Measurements from ENCODE around the gene HPS6.

Gene HPS6

DNA sequence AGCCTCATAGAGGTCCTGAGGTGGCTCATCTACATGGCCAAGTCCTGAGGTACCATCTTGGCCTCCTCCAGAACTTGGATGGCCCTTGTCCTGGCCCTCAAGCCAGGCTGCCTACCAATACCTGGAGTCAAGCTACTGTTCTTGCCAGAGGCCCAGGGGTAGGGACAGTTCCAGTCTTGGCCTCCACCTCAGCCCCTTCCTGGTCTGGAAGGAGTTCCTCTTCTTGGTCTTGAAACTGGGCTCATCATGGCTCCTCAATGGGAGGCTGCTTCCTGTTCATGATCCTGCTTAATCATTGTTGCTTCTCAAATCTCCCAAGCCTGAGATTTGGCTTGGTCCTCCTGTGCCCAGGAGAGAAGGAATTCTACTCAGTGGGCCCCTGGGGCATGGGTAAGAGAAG is 3.9 kb downstream of the HPS6 start:
- no peak for DNase-seq

DNA sequence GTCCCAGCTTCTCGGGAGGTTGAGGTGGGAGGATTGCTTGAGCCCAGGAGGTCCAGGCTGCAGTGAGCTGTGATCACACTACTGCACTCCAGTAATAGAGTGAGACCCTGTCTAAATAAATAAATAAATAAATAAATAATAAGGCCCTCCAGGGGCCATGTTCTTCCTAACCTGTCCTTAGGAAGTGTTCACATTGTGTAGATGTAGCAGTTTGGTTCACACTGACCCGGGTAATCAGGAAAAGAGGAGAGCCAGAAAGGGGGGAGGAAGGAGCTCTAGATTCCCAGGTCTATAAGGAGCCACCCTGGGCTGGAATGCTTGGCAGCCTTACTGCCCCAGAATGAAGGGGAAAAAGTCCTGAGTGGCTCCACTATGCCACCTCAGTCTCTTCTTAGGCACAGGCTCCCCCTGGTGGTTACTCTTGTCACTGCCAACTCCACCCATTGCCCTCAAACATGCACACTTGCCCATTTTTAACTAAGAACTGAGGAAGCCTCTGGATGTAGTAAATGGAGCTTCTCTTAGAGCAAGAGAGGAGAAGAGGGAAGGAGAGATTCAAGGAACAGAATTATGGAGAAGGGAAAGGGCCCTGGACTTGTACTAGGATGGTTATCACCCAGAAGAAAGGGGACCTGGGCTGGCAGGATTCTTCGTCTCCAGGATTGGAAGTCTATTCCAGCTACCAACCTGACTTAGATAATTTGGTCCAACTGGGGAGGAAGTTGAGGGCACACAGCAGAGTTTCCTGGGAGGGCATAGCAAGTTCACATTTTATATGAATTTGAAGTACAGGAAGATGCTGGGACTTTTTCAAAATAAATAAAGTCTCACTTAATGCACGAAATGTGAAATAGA is 7.8 kb downstream of the HPS6 start:
- peak; percentile 90 for DNase-seq

DNA sequence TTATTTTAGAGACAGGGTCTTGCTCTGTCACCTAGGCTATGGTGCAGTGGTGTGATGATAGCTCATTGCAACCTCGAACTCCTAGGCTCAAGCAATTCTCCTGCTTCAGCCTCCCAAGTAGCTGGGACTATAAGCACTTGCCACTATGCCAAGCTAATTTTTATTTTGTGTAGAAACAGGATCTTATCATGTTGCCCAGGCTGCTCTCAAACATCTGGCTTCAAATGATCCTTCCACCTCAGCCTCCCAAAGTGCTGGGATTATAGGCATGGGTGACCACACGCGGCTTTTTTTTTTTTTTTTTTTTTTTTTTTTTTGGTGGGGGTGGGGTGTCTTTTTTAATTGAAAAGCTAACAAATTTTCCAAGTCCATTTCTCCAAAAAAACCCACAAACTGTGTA is 18.4 kb downstream of the HPS6 start:
- no peak for DNase-seq

DNA sequence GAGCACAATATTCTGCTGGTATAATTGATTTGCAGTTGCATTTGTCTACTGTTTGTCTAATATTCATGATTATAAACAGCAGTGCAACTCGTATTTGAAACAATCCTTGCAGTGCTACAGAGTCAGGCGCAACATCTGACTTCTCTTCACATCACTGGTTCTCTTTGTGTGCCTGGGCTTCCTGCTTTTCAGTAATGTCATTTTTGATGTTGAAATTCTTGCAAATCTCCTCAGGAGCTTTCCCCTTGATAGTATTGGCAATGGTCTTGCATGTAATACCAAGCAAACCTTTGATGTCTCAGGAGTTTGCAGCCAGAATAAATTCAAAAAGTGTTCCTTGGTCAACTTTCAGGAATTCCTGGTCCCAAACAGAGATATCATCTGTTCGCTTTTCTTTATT is 20.2 kb downstream of the HPS6 start:
- DNase-seq, result no peak

DNA sequence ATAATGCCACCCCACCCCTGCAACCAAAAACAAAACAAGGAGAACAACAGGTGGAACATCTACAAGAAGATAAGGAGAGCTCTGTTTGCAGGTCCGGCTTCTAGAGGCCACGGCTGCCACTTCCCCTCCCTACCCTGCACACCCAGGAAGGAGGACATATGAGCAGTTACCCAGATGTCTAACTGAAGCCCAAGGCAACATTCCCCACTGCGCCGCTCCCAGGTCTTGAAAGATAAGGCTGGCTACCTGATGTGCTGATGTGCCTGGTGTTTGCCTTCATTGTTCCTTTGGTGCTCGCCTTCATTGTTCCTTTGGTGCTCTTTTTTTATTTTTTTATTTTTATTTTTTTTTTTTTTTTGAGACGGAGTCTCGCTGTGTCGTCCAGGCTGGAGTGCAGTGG is 21.0 kb downstream of the HPS6 start:
- no peak for DNase-seq

DNA sequence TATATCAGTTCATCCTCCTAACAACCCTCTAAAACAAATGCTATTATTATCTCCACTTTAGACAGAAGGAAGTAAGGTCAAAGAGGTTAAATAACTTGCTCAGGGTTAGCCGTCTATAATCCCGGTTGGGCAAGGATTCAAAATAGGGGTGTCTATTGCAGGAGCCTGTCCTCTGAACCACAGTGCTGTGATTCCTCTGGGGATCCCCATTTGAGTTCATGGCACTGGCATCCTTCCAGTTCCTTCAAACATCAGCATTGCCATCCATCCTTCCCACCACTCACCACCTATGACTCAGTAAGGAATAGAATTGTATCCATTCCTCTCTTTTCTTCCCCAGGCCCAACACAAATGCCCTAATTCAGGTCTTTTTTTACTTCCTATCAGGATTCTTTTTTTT is 25.6 kb downstream of the HPS6 start:
- DNase-seq, result no peak

DNA sequence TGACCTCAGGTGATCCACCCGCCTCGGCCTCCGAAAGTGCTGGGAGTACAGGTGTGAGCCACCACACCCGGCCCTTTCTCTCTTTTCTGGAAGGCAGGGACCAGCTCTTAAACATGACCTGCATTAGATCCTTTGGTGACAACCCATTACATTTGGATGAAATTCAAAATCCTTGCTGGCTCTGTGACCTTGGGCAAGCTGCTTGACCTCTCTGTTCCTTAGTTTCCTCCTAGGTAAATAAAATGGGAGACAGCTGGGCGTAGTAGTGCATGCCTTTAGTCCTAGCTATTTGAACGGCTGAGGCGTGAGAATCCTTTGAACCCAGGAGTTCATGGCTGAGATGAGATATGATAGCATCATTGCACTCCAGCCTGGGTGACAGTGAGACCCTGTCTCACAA is 31.3 kb downstream of the HPS6 start:
- DNase-seq, result no peak

DNA sequence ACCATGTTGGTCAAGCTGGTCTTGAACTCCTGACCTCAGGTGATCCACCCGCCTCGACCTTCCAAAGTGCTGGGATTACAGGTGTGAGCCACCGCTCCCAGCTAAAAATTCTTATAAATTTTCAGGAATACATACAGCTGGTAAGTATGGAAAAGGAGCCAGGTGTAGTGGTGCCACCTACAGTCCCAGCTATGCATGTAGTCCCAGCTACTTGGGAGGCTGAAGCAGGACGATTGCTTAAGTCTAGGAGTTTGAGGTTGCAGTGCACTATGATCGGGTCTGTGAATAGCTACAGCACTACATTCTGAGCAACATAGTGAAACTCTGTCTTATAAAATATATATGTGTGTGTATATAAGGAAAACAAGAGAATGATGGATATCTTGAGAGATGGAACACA is 36.0 kb downstream of the HPS6 start:
- DNase-seq, result no peak

DNA sequence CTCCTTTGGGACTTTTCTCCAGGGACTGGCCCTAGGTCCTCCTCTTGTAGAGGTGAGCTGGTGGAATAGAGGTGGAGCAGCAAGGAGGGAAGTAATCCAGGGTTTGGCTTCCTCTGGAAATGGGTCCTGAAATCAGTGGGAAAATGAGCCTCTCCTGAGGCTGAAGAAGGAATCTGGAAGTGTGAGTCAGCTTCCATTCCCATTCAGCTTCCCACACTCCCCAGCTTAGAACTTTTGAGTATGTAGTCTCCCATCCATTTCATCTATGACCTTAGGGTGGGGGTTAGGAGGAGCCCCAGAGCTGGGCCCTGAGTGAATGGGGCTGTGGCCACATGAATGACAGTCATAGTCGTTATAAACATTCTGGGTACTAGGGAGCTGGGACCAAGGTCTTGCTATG is 37.3 kb downstream of the HPS6 start:
- no peak for DNase-seq

DNA sequence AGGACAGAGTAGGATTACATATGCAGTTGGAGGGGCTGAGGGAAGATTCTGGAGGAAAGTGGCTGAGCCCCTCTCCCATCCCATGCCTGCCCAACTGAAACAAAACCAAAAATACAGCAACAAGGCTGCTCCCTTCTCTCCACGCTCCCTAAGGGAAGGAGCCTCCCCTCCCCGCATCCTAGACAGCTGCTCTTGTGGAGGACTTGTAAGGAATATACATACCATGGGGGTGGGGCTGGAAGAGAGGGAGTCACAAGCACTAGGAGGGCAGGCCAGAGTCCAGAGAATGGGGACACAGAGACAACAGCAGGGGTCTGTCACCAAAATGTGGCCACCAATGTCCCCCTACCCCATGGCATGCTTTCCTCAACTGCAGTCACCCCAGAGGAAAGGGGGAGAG is 41.8 kb downstream of the HPS6 start:
- no peak for DNase-seq

DNA sequence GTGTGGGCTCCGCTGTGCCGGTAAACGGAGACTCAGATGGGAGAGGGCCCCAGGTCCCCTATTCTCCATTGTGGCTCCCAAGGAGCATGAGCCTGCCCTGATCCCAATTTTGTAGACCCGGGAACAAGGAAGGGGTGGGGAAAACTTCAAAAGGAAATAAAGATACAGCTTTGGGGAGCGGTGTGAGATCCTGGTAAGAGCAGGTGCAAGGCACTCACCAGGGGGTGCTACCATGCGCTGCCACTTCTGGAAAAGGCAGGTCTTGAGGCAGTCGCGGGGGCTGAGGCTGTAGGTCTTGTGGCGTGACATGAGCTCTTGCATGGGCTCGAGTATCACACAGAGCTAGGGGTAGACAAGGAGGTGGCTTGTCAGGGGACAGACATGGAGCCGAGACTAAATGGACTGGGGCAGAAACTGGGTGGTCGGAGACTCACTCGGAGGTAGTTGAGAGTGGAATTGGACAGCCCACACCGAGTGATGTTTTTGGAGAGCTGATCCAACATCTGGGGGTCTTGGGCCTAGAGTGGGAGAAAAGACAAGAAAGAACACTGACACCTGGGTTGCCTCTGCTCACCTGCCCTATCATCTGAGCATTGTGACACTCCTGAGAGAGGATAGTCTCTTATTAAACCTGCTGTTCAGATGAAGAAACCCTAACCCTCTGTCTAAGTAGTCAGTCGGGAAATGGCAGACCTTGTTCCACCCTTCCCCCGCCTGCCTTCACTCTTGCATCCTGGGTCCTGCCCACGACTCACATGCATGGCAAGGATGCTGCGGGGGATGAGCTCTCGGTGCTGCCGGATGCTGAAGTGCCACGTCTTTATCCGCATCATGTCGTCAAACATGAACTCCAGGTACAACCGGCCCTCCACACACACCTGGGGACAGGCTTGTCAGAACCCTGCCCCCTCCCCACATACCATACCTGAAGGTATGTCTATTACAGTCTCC is 44.3 kb downstream of the HPS6 start:
- DNase-seq, result no peak

DNA sequence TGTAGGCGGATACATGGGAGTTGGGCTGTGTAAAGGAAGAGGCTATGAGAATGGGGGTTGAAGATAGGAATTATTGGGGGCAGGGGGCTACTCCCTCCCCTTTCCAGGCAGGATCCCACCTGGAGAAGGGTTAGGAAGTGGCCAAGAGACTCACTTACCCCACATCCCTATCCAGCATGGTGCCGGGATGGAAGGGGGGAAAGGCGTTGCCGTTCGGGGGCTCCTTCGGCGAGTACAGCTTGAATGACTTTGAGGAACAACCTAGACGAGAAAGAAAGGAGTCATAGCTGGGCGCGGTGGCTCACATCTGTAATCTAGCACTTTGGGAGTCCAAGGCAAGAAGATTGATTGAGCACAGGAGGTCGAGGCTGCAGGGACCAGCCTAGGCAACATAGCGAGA is 46.1 kb downstream of the HPS6 start:
- no peak for DNase-seq

DNA sequence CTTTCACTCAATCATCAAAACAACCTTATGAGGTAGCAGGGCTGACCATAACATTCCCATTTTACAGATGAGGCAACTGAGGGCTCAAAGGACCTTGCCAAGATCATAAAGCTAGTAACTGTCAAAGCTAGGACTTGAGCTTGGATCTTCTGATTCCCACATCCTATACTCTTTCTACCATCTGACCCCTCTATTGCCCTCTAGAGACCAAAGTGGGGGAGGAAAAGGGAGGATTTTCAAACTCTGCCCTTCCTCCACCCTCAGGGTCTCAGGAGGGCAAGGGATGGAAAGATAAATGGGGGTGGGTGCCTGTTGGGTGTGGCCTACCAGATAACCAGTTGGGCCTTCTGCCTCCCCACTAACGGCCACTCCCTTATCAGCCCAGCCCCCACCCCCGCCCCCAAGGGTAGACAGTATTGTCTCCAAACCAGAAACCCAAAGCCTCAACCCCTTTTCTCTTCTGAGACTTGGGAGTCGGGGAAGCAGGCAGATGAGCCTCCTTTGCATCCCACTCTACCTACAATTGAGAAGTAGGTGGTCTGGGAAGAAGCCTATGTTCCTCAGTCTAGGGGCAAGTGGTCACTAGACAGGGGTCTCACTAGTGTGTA is 47.2 kb downstream of the HPS6 start:
- no peak for DNase-seq

DNA sequence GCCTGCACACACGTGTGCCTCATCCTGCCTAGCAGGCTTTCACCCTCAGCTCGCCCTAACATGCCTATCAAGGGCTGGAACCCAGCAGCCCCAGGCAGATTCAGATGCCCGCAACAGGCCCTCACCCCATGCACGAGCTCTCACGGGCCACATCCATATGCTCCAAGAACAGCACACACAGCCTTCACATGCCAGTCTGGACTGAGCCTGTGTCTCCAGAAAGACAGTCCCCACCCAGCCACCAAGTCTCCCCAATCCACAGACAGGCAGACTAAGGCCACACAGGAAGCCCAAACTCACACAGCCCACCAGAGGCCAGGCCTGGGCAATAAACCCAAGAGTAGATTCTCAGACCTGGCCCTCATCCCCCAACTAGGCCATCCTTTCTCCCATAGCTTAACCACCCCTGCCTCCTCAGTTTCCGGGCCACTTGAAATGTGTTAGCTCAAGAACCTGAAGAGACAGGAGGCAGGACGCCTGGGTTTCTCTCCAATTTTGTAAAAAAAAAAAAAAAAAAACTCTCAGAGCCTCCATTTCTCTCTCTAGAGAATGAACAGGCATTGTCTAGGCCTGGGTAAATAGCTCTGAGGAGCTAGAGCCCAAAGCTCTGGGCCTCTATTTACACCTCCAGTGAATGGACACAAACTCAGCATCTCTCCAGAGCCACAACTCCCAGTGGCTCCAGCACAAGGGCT is 48.3 kb downstream of the HPS6 start:
- DNase-seq, result peak; percentile 62

DNA sequence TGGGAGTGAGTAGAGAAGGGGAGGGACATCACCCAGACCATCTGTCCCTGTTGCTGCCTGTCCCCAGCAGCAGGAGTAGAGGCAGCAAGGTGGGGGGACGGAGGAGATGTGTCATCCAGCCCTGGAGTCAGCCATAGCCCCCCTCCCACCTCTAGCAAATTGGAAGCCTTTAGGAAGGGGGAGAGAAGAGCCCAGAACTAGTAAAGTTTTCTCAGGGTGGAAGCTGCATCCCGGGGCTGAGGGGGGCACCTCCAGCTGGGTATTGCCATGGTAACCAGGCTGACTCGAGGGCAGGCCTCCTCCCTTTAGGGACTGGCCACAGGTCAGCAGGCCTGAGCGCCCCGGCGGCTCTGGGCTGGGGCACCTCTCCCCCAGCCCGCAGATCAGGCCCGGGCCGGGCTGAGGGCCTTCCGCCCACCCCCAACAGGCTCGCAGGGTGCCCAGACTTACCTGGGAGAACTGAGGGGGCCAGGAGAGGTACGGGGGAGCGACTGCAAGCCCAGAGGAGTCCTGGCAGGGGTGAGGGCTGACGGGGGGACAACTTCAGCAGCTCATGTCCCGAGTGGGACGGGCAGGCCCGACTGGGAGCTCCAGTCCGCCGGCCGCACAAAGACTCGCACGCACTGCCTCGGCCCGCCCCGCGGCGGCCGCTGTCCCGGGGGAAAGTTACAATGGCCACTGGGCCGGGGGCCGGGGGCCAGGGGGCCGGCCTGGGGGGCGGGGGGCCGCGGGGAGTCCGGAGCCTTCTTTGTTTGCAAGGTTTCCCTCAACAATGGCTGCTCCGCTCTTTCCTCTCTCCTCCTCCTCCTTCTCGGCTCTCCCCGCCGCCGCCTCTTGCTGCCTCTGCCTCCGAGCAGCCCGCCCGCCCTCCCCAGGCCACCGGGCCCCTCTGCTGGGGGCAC is 49.1 kb downstream of the HPS6 start:
- peak; percentile 72 for DNase-seq

DNA sequence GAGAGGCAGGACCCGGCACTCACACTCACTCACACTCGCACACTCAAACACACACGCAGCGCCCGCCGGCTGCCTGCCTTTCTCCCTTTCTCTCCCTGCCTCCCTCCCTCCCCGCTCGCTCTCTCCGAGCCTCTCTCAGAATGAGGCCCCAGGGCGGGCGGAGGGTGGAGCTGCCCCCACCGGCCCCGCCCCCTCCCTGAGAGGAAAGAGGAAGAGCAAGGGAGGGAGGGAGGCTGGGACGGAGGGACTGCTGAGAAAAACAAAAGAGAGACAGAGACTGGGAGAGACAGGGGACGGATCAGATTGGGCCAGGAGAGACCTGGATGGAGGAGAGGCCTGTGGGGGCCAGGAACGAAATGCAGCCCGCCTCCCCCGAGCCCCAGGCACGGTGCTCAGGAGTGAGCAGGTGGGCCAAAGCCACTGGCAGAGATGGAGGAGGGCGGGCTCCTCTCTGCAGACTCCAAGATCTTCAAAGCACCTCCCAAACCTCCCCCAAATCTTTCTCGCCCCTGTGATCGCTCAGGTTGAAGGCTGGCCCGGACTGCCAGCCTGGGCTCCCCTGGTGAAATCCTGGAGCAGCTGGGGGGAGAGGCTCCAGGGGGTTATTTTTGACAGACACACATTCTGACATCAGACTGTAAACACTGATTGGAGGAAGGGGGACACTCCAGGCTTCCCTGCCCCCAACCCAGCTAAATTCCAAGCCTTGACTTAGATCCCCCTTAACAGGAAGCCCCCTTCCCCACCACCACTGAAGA is 49.9 kb downstream of the HPS6 start:
- DNase-seq, result peak; percentile 93

DNA sequence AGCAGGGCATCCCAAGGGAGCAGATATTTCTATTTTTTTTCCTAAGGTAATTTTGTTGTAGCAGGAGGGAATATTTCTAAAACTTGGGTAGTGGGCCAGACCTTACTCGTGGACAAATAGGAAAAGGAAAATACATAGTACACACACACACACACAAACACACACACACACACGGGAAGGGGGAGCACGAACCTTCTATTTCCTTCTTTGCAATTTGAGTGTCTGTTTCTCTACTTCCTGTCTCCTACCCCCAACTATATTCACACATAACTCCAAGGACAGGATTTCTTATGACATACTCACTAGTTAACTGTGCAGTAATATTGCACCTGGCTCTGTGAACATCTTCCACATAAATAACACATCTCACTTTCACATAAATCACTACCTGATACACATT is 50.6 kb downstream of the HPS6 start:
- DNase-seq, result no peak

DNA sequence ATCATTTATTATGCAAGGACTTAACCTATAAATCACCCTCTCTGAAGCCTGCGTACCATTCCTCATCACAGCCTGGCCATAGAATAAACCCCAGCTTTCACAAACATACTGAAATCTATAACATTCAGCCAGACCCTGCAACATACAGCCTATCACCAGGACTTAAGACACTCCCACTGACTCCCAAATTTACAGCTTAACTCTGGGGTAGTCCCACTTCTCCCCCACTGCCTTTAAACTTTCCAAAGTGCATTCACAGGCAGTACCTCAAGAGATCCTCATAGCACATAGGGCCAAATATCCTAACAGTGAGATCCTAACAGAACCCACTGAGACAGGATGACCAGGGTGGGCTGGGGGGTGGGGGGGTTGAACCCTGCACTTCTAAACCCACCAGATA is 51.5 kb downstream of the HPS6 start:
- DNase-seq, result no peak

All from activated CD8-positive, alpha-beta memory T cell treated with anti-CD3 and anti-CD28 coated beads for 24 hours (primary cell).